ENCODE measurements around the gene TBC1D3I. TPM values are rescaled to one million over a fixed set of nuclear protein-coding genes. Genes with fewer than 3 reads are reported as not detected.

The TBC1D3I gene
- total RNA-seq: not detected in 2 replicates

DNA sequence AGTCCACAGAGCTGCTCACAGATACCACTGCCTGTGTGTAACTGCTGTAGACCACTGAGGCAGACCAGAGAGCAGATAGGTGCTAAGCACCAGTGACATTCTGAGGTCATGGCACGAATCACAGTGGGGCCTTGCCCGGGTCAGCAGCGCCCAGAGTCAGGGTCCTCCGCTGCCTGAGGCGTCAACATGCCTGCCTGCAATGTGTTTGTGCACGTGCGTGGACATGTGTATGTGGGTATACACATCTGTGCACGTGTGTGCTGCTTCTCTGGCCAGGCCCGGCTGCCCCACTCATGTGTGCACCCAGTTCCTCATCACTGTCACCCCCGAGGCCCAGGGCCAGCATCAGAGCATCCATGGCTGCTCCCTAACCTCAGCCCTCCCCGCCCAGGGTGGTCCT, at the start of gene TBC1D3I:
TBC1D3I (minus strand) TSS at position 101 of the 400 bp plus-strand sequence. CDS start 1,585 bp downstream, outside the sequence.

GRCh38 chr17:36210439-36211211, 53.7 kb downstream of the TBC1D3I start, which contains the start of gene CCL4L2:
CCL4L2 (plus strand) TSS chr17:36211063.

Small RNA genes lying within 50 kb of the gene (small RNA-seq; reads per million reads assigned to genes)
- gene AC243829.3 (not detected), gene AC243829.6 (not detected), gene RF00019 (not detected)

Other genes with a start within 250 kb of the TBC1D3I start
- not detected in 2 replicates for gene CCL23, start 246.6 kb downstream of the TBC1D3I start, total RNA-seq
- not detected in 2 replicates for gene CCL18, start 200.3 kb downstream of the TBC1D3I start, total RNA-seq
- not detected in 2 replicates for gene CCL3, start 174.4 kb downstream of the TBC1D3I start, total RNA-seq
- gene CCL4, start 160.7 kb downstream of the TBC1D3I start, total RNA-seq: not detected in 2 replicates
- gene TBC1D3B, start 87.9 kb downstream of the TBC1D3I start, total RNA-seq: 1.0 TPM in 1 of 2 replicates, not detected in the other
- gene CCL3L1, start 67.8 kb downstream of the TBC1D3I start, total RNA-seq: not detected in 2 replicates
- gene CCL4L2, start 53.5 kb downstream of the TBC1D3I start, total RNA-seq: not detected in 2 replicates
- gene TBC1D3G, start 59.3 kb upstream of the TBC1D3I start, total RNA-seq: not detected in 2 replicates
- 0.11 TPM in 1 of 2 replicates, not detected in the other for gene TBC1D3H, start 123.9 kb upstream of the TBC1D3I start, total RNA-seq
- 30.1 and 32.8 TPM in 2 replicates for gene ZNHIT3, start 222.1 kb upstream of the TBC1D3I start, total RNA-seq

All from articular chondrocyte of knee joint (primary cell).